ENCODE data around the gene KIFAP3.

DNA sequence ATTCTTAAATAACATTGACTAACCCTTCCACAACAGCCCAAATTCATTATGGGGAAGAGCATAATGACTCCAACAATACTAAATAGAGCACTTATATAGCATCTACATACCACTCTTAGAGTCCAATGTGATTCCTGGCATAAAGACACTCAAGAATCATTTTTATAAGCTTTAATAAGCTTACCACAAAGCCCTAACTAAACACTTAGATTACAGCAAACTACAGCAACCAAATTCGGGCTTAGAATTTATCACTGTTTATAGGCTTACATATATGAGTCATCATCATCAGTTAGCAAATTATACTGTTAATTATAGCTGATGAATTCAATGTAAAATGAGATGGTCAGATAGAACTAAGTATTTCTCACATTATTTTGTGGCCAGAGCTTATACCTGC lies 188.1 kb downstream of the KIFAP3 start:
- TF ChIP-seq, protein P1, sequence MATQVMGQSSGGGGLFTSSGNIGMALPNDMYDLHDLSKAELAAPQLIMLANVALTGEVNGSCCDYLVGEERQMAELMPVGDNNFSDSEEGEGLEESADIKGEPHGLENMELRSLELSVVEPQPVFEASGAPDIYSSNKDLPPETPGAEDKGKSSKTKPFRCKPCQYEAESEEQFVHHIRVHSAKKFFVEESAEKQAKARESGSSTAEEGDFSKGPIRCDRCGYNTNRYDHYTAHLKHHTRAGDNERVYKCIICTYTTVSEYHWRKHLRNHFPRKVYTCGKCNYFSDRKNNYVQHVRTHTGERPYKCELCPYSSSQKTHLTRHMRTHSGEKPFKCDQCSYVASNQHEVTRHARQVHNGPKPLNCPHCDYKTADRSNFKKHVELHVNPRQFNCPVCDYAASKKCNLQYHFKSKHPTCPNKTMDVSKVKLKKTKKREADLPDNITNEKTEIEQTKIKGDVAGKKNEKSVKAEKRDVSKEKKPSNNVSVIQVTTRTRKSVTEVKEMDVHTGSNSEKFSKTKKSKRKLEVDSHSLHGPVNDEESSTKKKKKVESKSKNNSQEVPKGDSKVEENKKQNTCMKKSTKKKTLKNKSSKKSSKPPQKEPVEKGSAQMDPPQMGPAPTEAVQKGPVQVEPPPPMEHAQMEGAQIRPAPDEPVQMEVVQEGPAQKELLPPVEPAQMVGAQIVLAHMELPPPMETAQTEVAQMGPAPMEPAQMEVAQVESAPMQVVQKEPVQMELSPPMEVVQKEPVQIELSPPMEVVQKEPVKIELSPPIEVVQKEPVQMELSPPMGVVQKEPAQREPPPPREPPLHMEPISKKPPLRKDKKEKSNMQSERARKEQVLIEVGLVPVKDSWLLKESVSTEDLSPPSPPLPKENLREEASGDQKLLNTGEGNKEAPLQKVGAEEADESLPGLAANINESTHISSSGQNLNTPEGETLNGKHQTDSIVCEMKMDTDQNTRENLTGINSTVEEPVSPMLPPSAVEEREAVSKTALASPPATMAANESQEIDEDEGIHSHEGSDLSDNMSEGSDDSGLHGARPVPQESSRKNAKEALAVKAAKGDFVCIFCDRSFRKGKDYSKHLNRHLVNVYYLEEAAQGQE (IDR thresholded peaks at IDR 0.05), result no peak
- TF ChIP-seq, protein P2, sequence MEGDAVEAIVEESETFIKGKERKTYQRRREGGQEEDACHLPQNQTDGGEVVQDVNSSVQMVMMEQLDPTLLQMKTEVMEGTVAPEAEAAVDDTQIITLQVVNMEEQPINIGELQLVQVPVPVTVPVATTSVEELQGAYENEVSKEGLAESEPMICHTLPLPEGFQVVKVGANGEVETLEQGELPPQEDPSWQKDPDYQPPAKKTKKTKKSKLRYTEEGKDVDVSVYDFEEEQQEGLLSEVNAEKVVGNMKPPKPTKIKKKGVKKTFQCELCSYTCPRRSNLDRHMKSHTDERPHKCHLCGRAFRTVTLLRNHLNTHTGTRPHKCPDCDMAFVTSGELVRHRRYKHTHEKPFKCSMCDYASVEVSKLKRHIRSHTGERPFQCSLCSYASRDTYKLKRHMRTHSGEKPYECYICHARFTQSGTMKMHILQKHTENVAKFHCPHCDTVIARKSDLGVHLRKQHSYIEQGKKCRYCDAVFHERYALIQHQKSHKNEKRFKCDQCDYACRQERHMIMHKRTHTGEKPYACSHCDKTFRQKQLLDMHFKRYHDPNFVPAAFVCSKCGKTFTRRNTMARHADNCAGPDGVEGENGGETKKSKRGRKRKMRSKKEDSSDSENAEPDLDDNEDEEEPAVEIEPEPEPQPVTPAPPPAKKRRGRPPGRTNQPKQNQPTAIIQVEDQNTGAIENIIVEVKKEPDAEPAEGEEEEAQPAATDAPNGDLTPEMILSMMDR (IDR thresholded peaks at IDR 0.05; ENCODE audit: low read depth, low read length, missing input control), result no peak
